Heart left ventricle (tissue), 16 donors: ENCODE measurements around the gene PRKAG2. TPM values are rescaled to one million over a fixed set of nuclear protein-coding genes. Genes with fewer than 3 reads are reported as not detected.

Source experiments
- ATAC-seq, 4 donors: fragments of 200-7000 bp; cut with Tn5 transposase; one replicate each; pipeline ENCODE4 v1.9.1; 2020 to 2022; ENCODE audit warnings: moderate library complexity in 4 of 4, mild to moderate bottlenecking in 3 of 4, moderate number of reproducible peaks in 1 of 4
- DNase-seq, 5 donors: peaks; one replicate each; pipeline ENCODE4 v3.0.0-alpha.2; 2020
- H3K27ac ChIP-seq, 12 donors: fragments of 200-600 bp; sonication (generic) in 4 of 12; one replicate each; pipeline versions ENCODE4 v1.5.0 to v1.8.0; 2016 to 2022; ENCODE audit warnings: mild to moderate bottlenecking in 2 of 12
- H3K27me3 ChIP-seq, 9 donors: fragments of 200-600 bp; sonication (generic) in 2 of 9; one replicate each; pipeline versions ENCODE4 v1.5.1 to v1.8.0; 2016 to 2022; ENCODE audit warnings: mild to moderate bottlenecking in 3 of 9
- H3K36me3 ChIP-seq, 9 donors: fragments of 200-600 bp; sonication (generic) in 2 of 9; one replicate each; pipeline versions ENCODE4 v1.5.0 to v1.8.0; 2018 to 2022; ENCODE audit warnings: mild to moderate bottlenecking in 2 of 9
- H3K4me1 ChIP-seq, 12 donors: fragments of 200-600 bp; sonication (generic) in 4 of 12; one replicate each; pipeline versions ENCODE4 v1.5.0 to v1.8.0; 2016 to 2022; ENCODE audit warnings: mild to moderate bottlenecking in 3 of 12
- H3K4me3 ChIP-seq, 12 donors: fragments of 200-600 bp; sonication (generic) in 4 of 12; one replicate each; pipeline versions ENCODE4 v1.5.0 to v1.8.0; 2017 to 2022; ENCODE audit warnings: mild to moderate bottlenecking in 9 of 12, moderate library complexity in 4 of 12
- H3K9me3 ChIP-seq, 12 donors: fragments of 200-600 bp; sonication (generic) in 4 of 12; one replicate each; pipeline versions ENCODE4 v1.5.0 to v1.8.0; 2016 to 2022; ENCODE audit warnings: mild to moderate bottlenecking in 1 of 12
- CTCF ChIP-seq, 12 donors: fragments of 200-600 bp; sonication (generic) in 4 of 12; IDR thresholded peaks; one replicate each; pipeline versions ENCODE4 v1.5.0 to v1.8.0; 2018 to 2022; ENCODE audit warnings: antibody characterized with exemption in 12 of 12, mild to moderate bottlenecking in 5 of 12
- POLR2A ChIP-seq, 2 donors: fragments of 450-650 bp; IDR thresholded peaks; one replicate each; pipeline ENCODE4 v1.6.1; 2017; ENCODE audit warnings: antibody characterized with exemption in 2 of 2, mild to moderate bottlenecking in 2 of 2, moderate library complexity in 2 of 2
- WGBS, 4 donors: extraction: QIAGEN DNeasy Blood & Tissue Kit in 2 of 4; methylation state at CpG; one replicate each; pipeline versions ENCODE4 v1.1.5 to v1.1.7; 2013 to 2018; 5-methylcytosine and 5-hydroxymethylcytosine counted together
- intact Hi-C, 10 donors: fragments of 100-400 bp; cut with DNase I; formaldehyde crosslinking; loops; one replicate each; pipeline versions ENCODE4 v1.11.1 to v1.14.2; 2022
- polyA plus RNA-seq, 2 donors: library from polyadenylated mRNA; stranded (reverse); fragments of 200-250 nt; gene quantifications; one replicate each; pipeline ENCODE4 v1.2.3, GENCODE V29; 2013
- total RNA-seq, 9 donors: library from RNA; depleted of rRNA in 2 of 9; stranded (reverse); fragments of >200 nt in 2 of 9; fragmentation: NEBNext Ultra II Directional in 3 of 9; extraction: Animal tissue kit (Norgen Biotek cat#: 25700) in 3 of 9; gene quantifications; one replicate each; pipeline versions ENCODE4 v1.1.0 to v1.2.4, GENCODE V29; 2016 to 2023
- donor health status: ischemic (EF 13 %, LVEDD 7.1; RV severe dilation, severe dysfunction).
- donor health status: healthy with polysubstance abuse.
- donor health status: DM: no; HTN: yes; CAD: no.
- donor health status: DM: no; HTN: no; CAD: no.
- donor health status: ischemic (EF 25% LVEDD 6.9; RV normal size, moderate dysfunction).
- donor health status: ischemic (EF 25% LVEDD 5.7; RV mildly dilated, moderate dysfunction).
- donor health status: healthy.
- donor health status: DM: yes; HTN: yes; CAD: no.
- donor health status: ischemic (EF 35%, LVEDD 5.7; RV mildly dilated, moderate dysfunction).
- donor health status: nonischemic (EF 11% LVEDD 7.7; RV severe dilation, severe dysfunction).
- donor health status: DM: yes; HTN: yes; CAD: no.
- donor health status: PGD.
- donor health status: ischemic (EF 29% LVEDD 5.4; RV normal size, mild dysfunction).
- donor health status: nonischemic (EF 23%, LVEDD 6.1; RV moderate dilation, normal function).

The PRKAG2 gene
- total and polyA plus RNA-seq, 11 donors: 50.2 to 179 (median 108) TPM

- no peak for ATAC-seq
- H3K4me1 ChIP-seq: peaks cover 0 to 55% (median 4%) of the 10 kb centered on the region in 12 donors
Measured at GRCh38 chr7:151924508-151924907, 47.6 kb upstream of the PRKAG2 start.

DNA sequence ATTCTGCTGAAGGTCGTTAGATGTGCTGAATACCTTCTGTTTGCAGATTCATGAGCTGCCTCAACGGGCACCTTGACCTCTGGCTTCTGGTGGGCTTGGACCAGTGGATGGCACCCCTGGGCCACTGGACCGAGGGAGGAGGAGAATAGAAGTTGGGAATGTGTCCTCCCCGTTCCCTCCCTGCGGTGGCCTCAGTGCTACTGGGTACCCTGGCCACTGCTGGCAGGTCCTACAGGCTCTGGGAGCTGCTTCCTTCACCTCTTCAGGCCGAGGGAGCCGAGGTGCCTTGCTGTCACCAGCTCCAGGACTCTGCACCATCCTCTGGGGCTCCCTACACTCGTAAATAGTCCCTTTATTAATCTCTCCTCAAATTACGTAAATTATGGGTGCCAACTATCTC is 47.1 kb upstream of the PRKAG2 start:
- ATAC-seq: no peak
- Histone ChIP-seq H3K4me3 (no peak overlapping the region), H3K9me3 (no peaks in the 10 kb centered on the region), H3K27me3 (no peaks in the 10 kb centered on the region), H3K36me3 (no peaks in the 10 kb centered on the region), H3K27ac (peak overlapping the region in 3 of 12 donors; percentile 13 to 85 (median 29)), H3K4me1 (peaks cover 0 to 55% (median 4%) of the 10 kb centered on the region in 12 donors)
- no peak for DNase-seq
- TF ChIP-seq POLR2A (IDR thresholded peaks at IDR 0.05) (no peak), CTCF (IDR thresholded peaks at IDR 0.05) (no peak)
- 85 to 88% (median 88%) methylated on average over 9 of the region's 9 CpGs for WGBS, 4 donors
- intact Hi-C loops: no loop called here

More at GRCh38 chr7:151924508-151924907, 47.6 kb upstream of the PRKAG2 start:
- no peak for DNase-seq
- no peak for TF ChIP-seq CTCF (IDR thresholded peaks at IDR 0.05)
- no peak for TF ChIP-seq POLR2A (IDR thresholded peaks at IDR 0.05)
- intact Hi-C loops: no loop called here
- H3K27ac ChIP-seq: peak overlapping the region in 1 of 12 donors; percentile 85
- H3K27me3 ChIP-seq: no peaks in the 10 kb centered on the region
- no peak overlapping the region for H3K4me3 ChIP-seq
- H3K36me3 ChIP-seq: no peaks in the 10 kb centered on the region
- no peaks in the 10 kb centered on the region for H3K9me3 ChIP-seq
- WGBS, 4 donors: 84 to 90% (median 88%) methylated on average over 8 of the region's 8 CpGs

GRCh38 chr7:151923097-151923876 is 46.4 kb upstream of the PRKAG2 start:
- peaks cover 0 to 61% (median 4%) of the 10 kb centered on the region in 12 donors for H3K4me1 ChIP-seq

More at GRCh38 chr7:151923097-151923876, 46.4 kb upstream of the PRKAG2 start:
- intact Hi-C loops: no loop called here
- TF ChIP-seq CTCF (IDR thresholded peaks at IDR 0.05) (no peak), POLR2A (IDR thresholded peaks at IDR 0.05) (no peak)
- DNase-seq (peak in 3 of 5 donors; percentile 29 to 47 (median 36)), ATAC-seq (peak; percentile 55 to 69 (median 64))
- no peaks in the 10 kb centered on the region for H3K36me3 ChIP-seq
- no peaks in the 10 kb centered on the region for H3K9me3 ChIP-seq
- 73 to 85% (median 79%) methylated on average over 16 of the region's 16 CpGs for WGBS, 4 donors
- no peak overlapping the region for H3K4me3 ChIP-seq
- H3K27ac ChIP-seq: peak overlapping the region in 7 of 12 donors; percentile 13 to 85 (median 29)
- no peaks in the 10 kb centered on the region for H3K27me3 ChIP-seq
